Panc1 (cell line): ENCODE measurements around the gene PDS5B.

ENCODE experiments used
- CTCF ChIP-seq: fragments of 450-650 bp; IDR thresholded peaks from 2 replicates; pipeline ENCODE4 v1.5.1; 2017; ENCODE audit warnings: mild to moderate bottlenecking
- POLR2AphosphoS5 ChIP-seq: IDR thresholded peaks from 2 replicates; pipeline ENCODE4 v1.6.1; 2012; ENCODE audit warnings: mild to moderate bottlenecking, low read depth, low read length, moderate library complexity
- REST ChIP-seq, 2 experiments: IDR thresholded peaks; 2 replicates each; pipeline ENCODE4 v1.6.1; 2011 to 2012; ENCODE audit warnings: low read depth in 2 of 2, control low read depth in 1 of 2, low read length in 1 of 2, mild to moderate bottlenecking in 1 of 2, moderate library complexity in 1 of 2; ENCODE audit not compliant: insufficient read depth in 1 of 2
- SIN3A ChIP-seq: IDR thresholded peaks from 2 replicates; pipeline ENCODE4 v1.6.1; 2012; ENCODE audit warnings: low read depth, mild to moderate bottlenecking, low read length, moderate library complexity, borderline replicate concordance; ENCODE audit not compliant: insufficient read depth

- TF ChIP-seq CTCF (no peak), POLR2AphosphoS5 (no peak), SIN3A (no peak), REST (IDR thresholded peaks at IDR 0.05; ENCODE audit: insufficient read depth in 1 of 2, low read depth in 2 of 2, low read length in 1 of 2) (no peak)
Observed at GRCh38 chr13:32736648-32737047, 150.4 kb downstream of the PDS5B start.
